HAP-1 (cell line): ENCODE data around the gene TNFSF9.
"Not testable (repeated sequence)": the region's sequence is repeated elsewhere in the genome, so short reads cannot be mapped to it uniquely, and the experiment has no call there.

Source experiments
- DNase-seq, 2 experiments: peaks; one replicate each; pipeline ENCODE4 v3.0.0-alpha.2; 2016 to 2020; ENCODE audit warnings: low spot score in 2 of 2
- H3K27me3 ChIP-seq: fragments of 250-450 bp; sonication (Bioruptor Pico); 2 replicates; pipeline ENCODE4 v1.5.1; 2020; ENCODE audit warnings: low read depth, mild to moderate bottlenecking, moderate library complexity
- H3K36me3 ChIP-seq: fragments of 250-450 bp; sonication (Bioruptor Pico); replicated peaks from 2 replicates; pipeline ENCODE4 v1.5.1; 2020; ENCODE audit warnings: mild to moderate bottlenecking
- H3K4me1 ChIP-seq: fragments of 250-450 bp; sonication (Bioruptor Pico); 2 replicates; pipeline ENCODE4 v1.5.1; 2020; ENCODE audit warnings: mild to moderate bottlenecking
- H3K4me3 ChIP-seq: fragments of 250-450 bp; sonication (Bioruptor Pico); 2 replicates; pipeline ENCODE4 v1.5.1; 2020; ENCODE audit warnings: mild to moderate bottlenecking, moderate library complexity
- H3K9me3 ChIP-seq: fragments of 250-450 bp; sonication (Bioruptor Pico); 2 replicates; pipeline ENCODE4 v1.5.1; 2020; ENCODE audit warnings: mild to moderate bottlenecking, moderate library complexity
- in situ Hi-C: fragments of 300-500 bp; cut with MboI; formaldehyde crosslinking; loops from 3 replicates; pipeline ENCODE4 v1.14.3; 2020; ENCODE audit warnings: low sequenced_read_pairs, inconsistent platforms, mixed read lengths

Gene TNFSF9

DNA sequence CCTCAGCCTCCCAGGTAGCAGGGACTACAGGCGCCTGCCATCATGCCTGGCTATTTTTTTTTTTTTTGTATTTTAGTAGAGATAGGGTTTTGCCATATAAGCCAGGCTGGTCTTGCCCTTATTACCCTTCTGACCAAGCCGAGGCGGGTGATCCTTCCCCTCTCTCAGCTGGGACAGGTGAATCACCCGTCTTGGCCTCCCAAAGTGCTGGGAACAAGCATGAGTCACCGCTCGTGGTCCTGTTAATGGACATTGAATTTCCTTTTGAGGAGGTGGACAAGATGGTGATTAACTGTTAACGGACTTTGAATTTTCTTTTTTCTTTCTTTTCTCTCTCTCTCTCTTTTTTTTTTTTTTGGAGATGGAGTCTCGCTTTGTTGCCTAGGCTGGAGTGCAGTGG lies 49.5 kb downstream of the TNFSF9 start:
- Histone ChIP-seq H3K4me1 (peaks cover 17% of the 10 kb centered on the region), H3K27me3 (no peaks in the 10 kb centered on the region), H3K4me3 (no peak overlapping the region), H3K9me3 (no peaks in the 10 kb centered on the region; the same call in 1 of the 2 replicates), H3K36me3 (peaks cover 5% of the 10 kb centered on the region)
- DNase-seq, result no peak
- in situ Hi-C loops, result no loop called here

DNA sequence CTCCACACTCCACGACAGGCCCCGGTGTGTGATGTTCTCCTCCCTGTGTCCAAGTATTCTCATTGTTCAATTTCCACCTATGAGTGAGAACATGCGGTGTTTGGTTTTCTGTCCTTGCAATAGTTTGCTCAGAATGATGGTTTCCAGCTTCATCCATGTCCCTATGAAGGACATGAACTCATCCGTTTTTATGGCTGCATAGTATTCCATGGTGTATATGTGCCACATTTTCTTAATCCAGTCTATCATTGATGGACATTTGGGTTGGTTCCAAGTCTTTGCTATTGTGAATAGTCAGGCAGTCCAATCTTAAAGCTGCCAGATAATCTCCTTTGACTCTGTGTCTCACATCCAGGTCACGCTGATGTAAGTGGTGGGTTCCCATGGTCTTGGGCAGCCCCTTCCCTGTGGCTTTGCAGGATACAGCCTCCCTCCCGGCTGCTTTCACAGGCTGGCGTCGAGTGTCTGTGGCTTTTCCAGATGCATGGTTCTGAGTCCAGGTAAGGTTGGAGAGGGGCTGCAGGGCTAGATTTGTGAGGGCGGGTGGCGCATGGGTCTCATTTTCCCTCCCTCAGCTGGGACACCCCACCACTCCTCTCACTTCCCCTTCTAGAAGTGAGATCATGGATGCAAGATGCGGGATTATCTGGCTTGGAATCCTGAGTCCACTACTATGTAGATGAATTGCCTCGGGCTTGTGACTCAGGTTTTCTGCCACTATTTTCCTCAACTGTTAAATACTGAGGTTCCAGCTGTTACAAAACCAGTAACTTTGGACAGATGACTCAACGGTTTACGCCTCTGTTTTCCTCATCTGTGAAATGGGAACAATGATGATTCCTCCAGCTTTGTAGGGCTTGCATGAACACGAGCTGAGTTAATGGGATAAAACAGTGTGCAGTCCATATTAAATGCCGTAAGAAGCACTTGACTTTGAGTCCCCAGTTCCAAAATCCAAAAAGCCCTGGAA lies 52.0 kb downstream of the TNFSF9 start:
- peaks cover 13% of the 10 kb centered on the region for H3K36me3 ChIP-seq
- H3K27me3 ChIP-seq, in situ Hi-C loops, H3K4me3 ChIP-seq, H3K9me3 ChIP-seq, DNase-seq, H3K4me1 ChIP-seq: not testable (repeated sequence)
